RWPE2 (cell line): ENCODE measurements around the gene DSCAML1.

ENCODE experiments used
- ATAC-seq: fragments of 200-7000 bp; cut with Tn5 transposase; 3 replicates; pipeline ENCODE4 v1.9.1; 2021; ENCODE audit warnings: low read depth
- DNase-seq: peaks from one replicate; pipeline ENCODE4 v3.0.0-alpha.2; 2020; ENCODE audit warnings: low spot score
- H3K27ac ChIP-seq: fragments of 450-650 bp; 2 replicates; pipeline ENCODE4 v1.5.1; 2017; ENCODE audit warnings: mild to moderate bottlenecking; ENCODE audit not compliant: poor library complexity, severe bottlenecking
- H3K27me3 ChIP-seq: fragments of 250-450 bp; sonication (Bioruptor Pico); 2 replicates; pipeline ENCODE4 v1.5.1; 2021; ENCODE audit warnings: mild to moderate bottlenecking, moderate library complexity; ENCODE audit not compliant: insufficient read depth, poor library complexity, severe bottlenecking
- H3K36me3 ChIP-seq: fragments of 250-450 bp; sonication (Bioruptor Pico); 2 replicates; pipeline ENCODE4 v1.5.1; 2020; ENCODE audit warnings: low read depth, mild to moderate bottlenecking, moderate library complexity
- H3K4me1 ChIP-seq: fragments of 250-450 bp; sonication (Bioruptor Pico); 2 replicates; pipeline ENCODE4 v1.5.1; 2021; ENCODE audit warnings: mild to moderate bottlenecking, moderate library complexity; ENCODE audit not compliant: insufficient read depth, poor library complexity, severe bottlenecking
- H3K4me3 ChIP-seq: fragments of 250-450 bp; sonication (Bioruptor Pico); 2 replicates; pipeline ENCODE4 v1.5.1; 2021; ENCODE audit warnings: mild to moderate bottlenecking, moderate library complexity; ENCODE audit not compliant: severe bottlenecking
- H3K9me3 ChIP-seq: fragments of 250-450 bp; sonication (Bioruptor Pico); 2 replicates; pipeline ENCODE4 v1.5.1; 2021; ENCODE audit warnings: mild to moderate bottlenecking, moderate library complexity; ENCODE audit not compliant: severe bottlenecking
- CTCF ChIP-seq: fragments of 450-650 bp; IDR thresholded peaks from one replicate; pipeline ENCODE4 v1.5.1; 2017; ENCODE audit warnings: mild to moderate bottlenecking, moderate library complexity; ENCODE audit not compliant: poor library complexity, severe bottlenecking

DSCAML1 gene

DNA sequence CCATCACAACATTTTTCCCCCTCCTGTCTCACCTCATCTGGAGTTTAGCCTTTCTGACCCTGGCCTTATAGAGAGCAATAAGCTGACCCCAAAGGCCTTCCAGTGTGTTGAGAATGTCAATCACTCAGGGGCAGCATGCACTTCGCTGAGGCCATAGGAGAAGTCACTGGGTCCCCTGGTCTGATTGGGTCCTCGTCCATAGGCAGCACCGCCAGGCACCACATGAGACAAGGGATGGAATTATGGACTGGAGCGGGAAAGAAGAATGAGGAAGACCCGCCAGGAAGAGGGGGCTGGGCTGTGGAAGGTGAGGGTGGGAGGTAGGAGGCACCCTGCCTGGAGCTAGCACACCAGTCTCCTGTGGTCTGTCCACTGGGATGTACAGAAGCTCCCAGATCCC is 72.9 kb downstream of the DSCAML1 start:
- peaks cover 8% of the 10 kb centered on the region for H3K27me3 ChIP-seq
- no peak for DNase-seq

GRCh38 chr11:117723277-117724024 is 73.6 kb downstream of the DSCAML1 start:
- peaks cover 5% of the 10 kb centered on the region for H3K27me3 ChIP-seq
- H3K4me1 ChIP-seq, result no peaks in the 10 kb centered on the region
- H3K27ac ChIP-seq, result no peak overlapping the region
- H3K4me3 ChIP-seq, result no peak overlapping the region
- ATAC-seq, result no peak
- no peaks in the 10 kb centered on the region for H3K9me3 ChIP-seq
- no peak for DNase-seq
- no peaks in the 10 kb centered on the region for H3K36me3 ChIP-seq
- no peak for TF ChIP-seq CTCF

More for the DNA sequence above, 72.9 kb downstream of the DSCAML1 start:
- H3K27ac ChIP-seq, result no peak overlapping the region
- no peaks in the 10 kb centered on the region for H3K36me3 ChIP-seq
- H3K4me1 ChIP-seq, result no peaks in the 10 kb centered on the region
- H3K4me3 ChIP-seq, result no peak overlapping the region
- no peaks in the 10 kb centered on the region for H3K9me3 ChIP-seq
- ATAC-seq, result no peak
- no peak for TF ChIP-seq CTCF

DNA sequence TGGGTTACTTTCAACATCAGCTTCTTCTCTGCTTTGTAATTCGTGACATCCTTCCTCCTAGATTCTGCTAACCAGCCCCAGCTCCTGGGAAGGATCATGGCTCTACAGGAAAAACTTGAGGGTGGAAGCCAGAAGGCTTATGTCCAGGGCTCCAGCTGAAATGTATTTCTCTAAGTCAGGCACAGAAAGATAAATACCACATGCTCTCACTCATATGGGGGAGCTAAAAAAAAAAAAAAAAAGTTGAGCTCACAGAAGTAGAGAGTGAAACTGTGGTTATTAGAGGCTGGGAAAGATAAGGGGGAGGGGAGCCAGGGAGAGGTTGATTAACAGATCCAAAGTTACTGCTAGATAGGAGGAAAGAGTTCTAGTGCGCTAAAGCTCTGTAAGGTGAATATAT is 74.9 kb downstream of the DSCAML1 start:
- DNase-seq (no peak), ATAC-seq (no peak)
- no peak overlapping the region for H3K4me3 ChIP-seq
- no peaks in the 10 kb centered on the region for H3K27me3 ChIP-seq
- TF ChIP-seq CTCF, result no peak
- H3K36me3 ChIP-seq, result no peaks in the 10 kb centered on the region
- H3K27ac ChIP-seq, result no peak overlapping the region
- no peaks in the 10 kb centered on the region for H3K9me3 ChIP-seq
- peaks cover 8% of the 10 kb centered on the region for H3K4me1 ChIP-seq

DNA sequence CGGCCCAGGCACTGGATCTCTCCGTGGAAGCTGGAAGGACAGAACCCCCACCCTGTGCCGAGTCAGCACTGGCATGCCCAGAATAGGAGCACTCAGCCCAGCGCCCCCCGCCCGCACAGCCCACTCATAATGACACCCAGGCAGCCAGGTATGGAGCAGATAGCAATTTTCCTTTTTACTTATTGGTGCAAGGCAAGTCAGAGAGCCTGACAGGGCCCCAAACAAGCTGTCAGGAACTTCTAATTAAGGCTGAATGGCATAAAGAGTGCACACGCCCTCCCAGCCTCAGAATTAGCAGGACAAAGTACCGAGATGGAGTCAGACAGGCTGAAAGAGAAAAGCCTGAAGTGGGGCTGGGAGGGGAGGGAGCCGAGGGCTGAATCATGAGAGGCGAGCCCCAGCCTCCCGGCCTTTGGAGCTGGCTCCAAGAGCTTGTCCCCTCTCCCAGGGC is 76.9 kb downstream of the DSCAML1 start:
- no peak overlapping the region for H3K27ac ChIP-seq
- ATAC-seq (no peak), DNase-seq (no peak)
- H3K9me3 ChIP-seq, result no peaks in the 10 kb centered on the region
- H3K4me1 ChIP-seq, result peaks cover 8% of the 10 kb centered on the region
- no peaks in the 10 kb centered on the region for H3K27me3 ChIP-seq
- TF ChIP-seq CTCF, result no peak
- no peaks in the 10 kb centered on the region for H3K36me3 ChIP-seq
- H3K4me3 ChIP-seq, result no peak overlapping the region

DNA sequence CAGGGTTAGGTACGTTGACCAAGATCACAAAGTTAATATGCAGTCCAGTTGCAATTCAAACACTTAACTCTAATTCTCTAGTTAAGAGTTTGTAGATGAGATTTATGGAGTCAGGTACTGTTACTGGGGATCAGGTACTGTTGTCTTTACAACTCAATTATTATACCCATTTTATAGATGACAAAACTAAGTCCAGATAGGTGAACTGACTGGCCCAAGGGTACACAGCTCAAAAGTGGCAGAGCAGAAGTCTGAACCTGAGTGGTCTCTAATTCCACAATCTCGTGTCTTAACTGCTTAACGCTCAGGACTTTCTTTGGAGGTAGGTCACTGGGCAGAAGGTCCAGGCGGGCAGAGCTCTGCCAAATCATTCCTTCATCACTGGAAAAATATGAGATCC is 77.5 kb downstream of the DSCAML1 start:
- Histone ChIP-seq H3K36me3 (no peaks in the 10 kb centered on the region), H3K4me3 (no peak overlapping the region), H3K4me1 (peaks cover 8% of the 10 kb centered on the region), H3K27me3 (no peaks in the 10 kb centered on the region), H3K27ac (no peak overlapping the region), H3K9me3 (no peaks in the 10 kb centered on the region)
- no peak for ATAC-seq
- no peak for TF ChIP-seq CTCF
- DNase-seq, result no peak
